Measurements from ENCODE around the gene NCKAP5. TPM values are rescaled to one million over a fixed set of nuclear protein-coding genes. Genes with fewer than 3 reads are reported as not detected.

Gene NCKAP5
- total and polyA plus RNA-seq, 2 of the 13 experiments (the other 11 are each of a cell fraction or from before 2014, with no cell fraction given): 0.01 TPM; not detected in 1

DNA sequence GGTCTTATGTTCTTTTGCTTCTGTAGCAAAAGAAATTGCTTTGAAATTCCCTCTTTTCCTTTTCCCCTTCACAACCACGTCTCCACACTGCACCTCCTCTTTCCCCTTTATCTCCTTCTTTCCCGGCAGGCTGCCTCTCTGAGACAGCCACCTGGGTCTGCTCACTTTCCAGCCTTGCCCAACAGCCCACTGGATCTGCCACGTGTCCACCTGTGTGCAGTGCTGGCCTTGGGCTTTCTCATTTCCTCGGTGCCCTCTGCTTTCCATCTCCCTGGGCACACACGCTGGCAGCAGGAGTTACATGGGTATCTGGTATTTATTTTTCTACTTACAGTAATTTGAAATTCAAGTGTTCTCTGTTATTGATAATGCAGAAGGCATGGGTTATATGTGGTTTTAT, 684.8 kb downstream of the NCKAP5 start:
- no peaks in the 10 kb centered on the region for H4K20me1 ChIP-seq (ENCODE audit: insufficient read depth, low read length)
- no peak for TF ChIP-seq TOE1 (CRISPR knock-in tag; IDR thresholded peaks at IDR 0.05)
- no TSS peak for BruUV-seq (replicated peaks)
- DNase-seq (ENCODE audit: low spot score) (no peak), ATAC-seq (no peak), FAIRE-seq (no peak)
- ChIA-PET POLR2A (no interaction called here), CTCF (ENCODE audit: low intra/inter-chr PET ratio, low total read pairs) (no interaction called here)
- no peak overlapping the region for H3K4me3 ChIP-seq (replicated peaks in 1 of 3; ENCODE audit: insufficient read depth in 1 of 3, low read depth in 2 of 3, low read length in 3 of 3)
- H3K4me2 ChIP-seq (ENCODE audit: low read depth, low read length): no peak overlapping the region
- 20% methylated on average over 5 of the region's 5 CpGs for WGBS (ENCODE audit: low lambda C conversion rate)
- no peak overlapping the region for H2AFZ ChIP-seq (ENCODE audit: low read length)
- no peak overlapping the region for H3K27ac ChIP-seq (ENCODE audit: extremely low read length, insufficient read depth, low read length)
- H3K27me3 ChIP-seq (ENCODE audit: control insufficient read depth in 1 of 2, insufficient read depth in 2 of 2, low read length in 2 of 2): no peaks in the 10 kb centered on the region
- in situ Hi-C loops (cut with HindIII; ENCODE audit: extremely low pct_ligation_motif_present, low pct_unique_long_range_greater_than_20kb): no loop called here
- H3K9me3 ChIP-seq (ENCODE audit: low read length): peaks cover 20% of the 10 kb centered on the region; the same call in 1 of the 2 replicates
- intact Hi-C loops (cut with micrococcal nuclease; ENCODE audit: unreplicated experiment): no loop called here
- no peaks in the 10 kb centered on the region for H3K36me3 ChIP-seq (replicated peaks in 1 of 2; ENCODE audit: control insufficient read depth in 1 of 2, insufficient read depth in 2 of 2, low read length in 2 of 2)
- H3K4me1 ChIP-seq (ENCODE audit: insufficient read depth, low read length): no peaks in the 10 kb centered on the region
- H3K79me2 ChIP-seq (ENCODE audit: insufficient read depth, low read length): no peaks in the 10 kb centered on the region
- H3K9ac ChIP-seq (ENCODE audit: insufficient read depth, low read depth, low read length): no peak overlapping the region

DNA sequence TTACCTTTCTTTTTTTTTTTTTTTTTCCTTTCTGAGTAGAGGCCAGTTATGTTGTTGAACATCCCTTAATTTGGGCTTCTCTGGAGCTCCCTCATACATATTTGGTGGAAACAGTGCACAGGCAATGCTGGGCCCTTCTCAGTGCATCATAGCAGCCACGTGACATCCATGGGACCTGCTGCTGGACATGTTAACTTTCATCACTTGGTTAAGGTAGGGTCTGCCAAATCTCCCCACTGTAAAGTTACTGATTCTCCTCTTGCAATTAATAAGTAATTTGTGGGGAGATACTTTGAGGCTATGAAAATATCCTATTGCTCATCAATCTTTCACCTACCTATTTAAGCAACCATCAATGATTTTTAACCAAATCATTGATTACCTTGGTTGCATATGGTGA, 686.7 kb downstream of the NCKAP5 start:
- Histone ChIP-seq H3K4me1 (ENCODE audit: insufficient read depth, low read length) (no peaks in the 10 kb centered on the region), H3K36me3 (replicated peaks in 1 of 2; ENCODE audit: control insufficient read depth in 1 of 2, insufficient read depth in 2 of 2, low read length in 2 of 2) (no peaks in the 10 kb centered on the region), H3K27me3 (ENCODE audit: control insufficient read depth in 1 of 2, insufficient read depth in 2 of 2, low read length in 2 of 2) (no peaks in the 10 kb centered on the region), H3K9ac (ENCODE audit: insufficient read depth, low read depth, low read length) (no peak overlapping the region), H3K79me2 (ENCODE audit: insufficient read depth, low read length) (no peaks in the 10 kb centered on the region), H4K20me1 (ENCODE audit: insufficient read depth, low read length) (no peaks in the 10 kb centered on the region), H3K4me2 (ENCODE audit: low read depth, low read length) (no peak overlapping the region), H3K9me3 (ENCODE audit: low read length) (peaks cover 23% of the 10 kb centered on the region; the same call in 1 of the 2 replicates), H2AFZ (ENCODE audit: low read length) (no peak overlapping the region), H3K4me3 (replicated peaks in 1 of 3; ENCODE audit: insufficient read depth in 1 of 3, low read depth in 2 of 3, low read length in 3 of 3) (no peak overlapping the region), H3K27ac (ENCODE audit: extremely low read length, insufficient read depth, low read length) (no peak overlapping the region)
- POLR2A ChIA-PET: no interaction called here
- no peak for DNase-seq (ENCODE audit: low spot score)
- CTCF ChIA-PET (ENCODE audit: low intra/inter-chr PET ratio, low total read pairs): no interaction called here
- TF ChIP-seq ZNF567 (CRISPR knock-in tag; IDR thresholded peaks at IDR 0.05; ENCODE audit: borderline replicate concordance) (no peak), HCFC1 (IDR thresholded peaks at IDR 0.05; ENCODE audit: low read depth, low read length) (no peak), RELA (CRISPR knock-in tag; IDR thresholded peaks at IDR 0.05) (no peak), DNMT1 (CRISPR knock-in tag; IDR thresholded peaks at IDR 0.05) (no peak), MTF2 (CRISPR knock-in tag; IDR thresholded peaks at IDR 0.05; ENCODE audit: borderline replicate concordance) (no peak), ZNF788 (CRISPR knock-in tag; IDR thresholded peaks at IDR 0.05; ENCODE audit: borderline replicate concordance) (no peak), MTA3 (CRISPR knock-in tag; IDR thresholded peaks at IDR 0.05) (no peak), HMG20A (CRISPR knock-in tag; IDR thresholded peaks at IDR 0.05; ENCODE audit: borderline replicate concordance) (no peak), ZFYVE20 (CRISPR knock-in tag; IDR thresholded peaks at IDR 0.05; ENCODE audit: borderline replicate concordance, low read depth) (no peak)
- TF ChIP-seq, protein P1, sequence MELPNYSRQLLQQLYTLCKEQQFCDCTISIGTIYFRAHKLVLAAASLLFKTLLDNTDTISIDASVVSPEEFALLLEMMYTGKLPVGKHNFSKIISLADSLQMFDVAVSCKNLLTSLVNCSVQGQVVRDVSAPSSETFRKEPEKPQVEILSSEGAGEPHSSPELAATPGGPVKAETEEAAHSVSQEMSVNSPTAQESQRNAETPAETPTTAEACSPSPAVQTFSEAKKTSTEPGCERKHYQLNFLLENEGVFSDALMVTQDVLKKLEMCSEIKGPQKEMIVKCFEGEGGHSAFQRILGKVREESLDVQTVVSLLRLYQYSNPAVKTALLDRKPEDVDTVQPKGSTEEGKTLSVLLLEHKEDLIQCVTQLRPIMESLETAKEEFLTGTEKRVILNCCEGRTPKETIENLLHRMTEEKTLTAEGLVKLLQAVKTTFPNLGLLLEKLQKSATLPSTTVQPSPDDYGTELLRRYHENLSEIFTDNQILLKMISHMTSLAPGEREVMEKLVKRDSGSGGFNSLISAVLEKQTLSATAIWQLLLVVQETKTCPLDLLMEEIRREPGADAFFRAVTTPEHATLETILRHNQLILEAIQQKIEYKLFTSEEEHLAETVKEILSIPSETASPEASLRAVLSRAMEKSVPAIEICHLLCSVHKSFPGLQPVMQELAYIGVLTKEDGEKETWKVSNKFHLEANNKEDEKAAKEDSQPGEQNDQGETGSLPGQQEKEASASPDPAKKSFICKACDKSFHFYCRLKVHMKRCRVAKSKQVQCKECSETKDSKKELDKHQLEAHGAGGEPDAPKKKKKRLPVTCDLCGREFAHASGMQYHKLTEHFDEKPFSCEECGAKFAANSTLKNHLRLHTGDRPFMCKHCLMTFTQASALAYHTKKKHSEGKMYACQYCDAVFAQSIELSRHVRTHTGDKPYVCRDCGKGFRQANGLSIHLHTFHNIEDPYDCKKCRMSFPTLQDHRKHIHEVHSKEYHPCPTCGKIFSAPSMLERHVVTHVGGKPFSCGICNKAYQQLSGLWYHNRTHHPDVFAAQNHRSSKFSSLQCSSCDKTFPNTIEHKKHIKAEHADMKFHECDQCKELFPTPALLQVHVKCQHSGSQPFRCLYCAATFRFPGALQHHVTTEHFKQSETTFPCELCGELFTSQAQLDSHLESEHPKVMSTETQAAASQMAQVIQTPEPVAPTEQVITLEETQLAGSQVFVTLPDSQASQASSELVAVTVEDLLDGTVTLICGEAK (IDR thresholded peaks at IDR 0.05): no peak
- TF ChIP-seq, protein P1 (CRISPR knock-in tag; IDR thresholded peaks at IDR 0.05): no peak
- no TSS peak for BruUV-seq (replicated peaks)
- WGBS (ENCODE audit: low lambda C conversion rate): 4% methylated on average over 1 of the region's 1 CpG
- intact Hi-C loops (cut with micrococcal nuclease; ENCODE audit: unreplicated experiment): no loop called here
- no peak for FAIRE-seq
- in situ Hi-C loops (cut with HindIII; ENCODE audit: extremely low pct_ligation_motif_present, low pct_unique_long_range_greater_than_20kb): no loop called here
- no peak for ATAC-seq

All from HepG2 (cell line).